A172 (cell line): ENCODE measurements around the gene DDI1. TPM values are rescaled to one million over a fixed set of nuclear protein-coding genes. Genes with fewer than 3 reads are reported as not detected.
"Not testable (repeated sequence)": the region's sequence is repeated elsewhere in the genome, so short reads cannot be mapped to it uniquely, and the experiment has no call there.

Experiments used
- DNase-seq: peaks from one replicate; pipeline ENCODE4 v3.0.0-alpha.2; 2015; ENCODE audit warnings: low spot score
- total RNA-seq: library from RNA; depleted of rRNA; stranded (reverse); fragments of >200 nt; shearing (Covaris generic); gene quantifications from 2 replicates; pipeline ENCODE4 v1.2.3, GENCODE V29; 2014

DDI1 gene
- total RNA-seq, 1 experiment from 2014 or later = not detected

- DNase-seq = no peak
Measured at GRCh38 chr11:104041792-104042191, 5.4 kb downstream of the DDI1 start.

GRCh38 chr11:104043142-104043541 lies 6.7 kb downstream of the DDI1 start:
- peak; percentile 0 for DNase-seq

GRCh38 chr11:104043678-104044239 lies 7.3 kb downstream of the DDI1 start:
- DNase-seq = peak; percentile 2

- no peak for DNase-seq
Measured at GRCh38 chr11:104046331-104046730, 9.9 kb downstream of the DDI1 start.

GRCh38 chr11:104046858-104047257 lies 10.4 kb downstream of the DDI1 start:
- DNase-seq = not testable (repeated sequence)

GRCh38 chr11:104049116-104049515 lies 12.7 kb downstream of the DDI1 start:
- DNase-seq = no peak

- DNase-seq = no peak
Measured at GRCh38 chr11:104051778-104052177, 15.3 kb downstream of the DDI1 start.

- DNase-seq = no peak
Measured at GRCh38 chr11:104053743-104054478, 17.5 kb downstream of the DDI1 start.

GRCh38 chr11:104054911-104055529 lies 18.6 kb downstream of the DDI1 start:
- DNase-seq = no peak

- DNase-seq = no peak
Measured at GRCh38 chr11:104055596-104055995, 19.2 kb downstream of the DDI1 start.

GRCh38 chr11:104057908-104058307 lies 21.5 kb downstream of the DDI1 start:
- no peak for DNase-seq

- no peak for DNase-seq
Measured at GRCh38 chr11:104058680-104059079, 22.2 kb downstream of the DDI1 start.

- DNase-seq = no peak
Measured at GRCh38 chr11:104060004-104060794, 23.8 kb downstream of the DDI1 start.

- DNase-seq = no peak
Measured at GRCh38 chr11:104060820-104061219, 24.4 kb downstream of the DDI1 start.

- DNase-seq = no peak
Measured at GRCh38 chr11:104061853-104062521, 25.5 kb downstream of the DDI1 start.

- DNase-seq = no peak
Measured at GRCh38 chr11:104064034-104064630, 27.7 kb downstream of the DDI1 start.

- DNase-seq = no peak
Measured at GRCh38 chr11:104067534-104067933, 31.1 kb downstream of the DDI1 start.

- peak; percentile 44 for DNase-seq
Measured at GRCh38 chr11:104073950-104074705, 37.7 kb downstream of the DDI1 start.

GRCh38 chr11:104075091-104075490 lies 38.7 kb downstream of the DDI1 start:
- no peak for DNase-seq

GRCh38 chr11:104075706-104076105 lies 39.3 kb downstream of the DDI1 start:
- no peak for DNase-seq

GRCh38 chr11:104076455-104076854 lies 40.0 kb downstream of the DDI1 start:
- no peak for DNase-seq
